Mucosa of gallbladder (tissue), 1 donor: Measurements from ENCODE around the gene SNCG. TPM values are rescaled to one million over a fixed set of nuclear protein-coding genes. Genes with fewer than 3 reads are reported as not detected.

Source experiments
- total RNA-seq: library from RNA; stranded (reverse); gene quantifications from one replicate; pipeline ENCODE4 v1.2.1, GENCODE V29; 2021
- donor health status: DM: no; HTN: no; CAD: no.

The SNCG gene
- total RNA-seq, 1 donor from 2014 or later = 15.8 TPM

Other genes with a start within 250 kb of the SNCG start
- gene BMPR1A, start 202.0 kb upstream of the SNCG start, total RNA-seq = 55.3 TPM
- gene MMRN2, start 984 bp upstream of the SNCG start, total RNA-seq = 17.4 TPM
- 25.4 TPM for gene ADIRF, start 9.9 kb downstream of the SNCG start, total RNA-seq
- not detected for gene FAM25A, start 61.7 kb downstream of the SNCG start, total RNA-seq
- gene GLUD1, start 136.2 kb downstream of the SNCG start, total RNA-seq = 126 TPM
- gene SHLD2, start 136.6 kb downstream of the SNCG start, total RNA-seq = 18.4 TPM